ENCODE results near the gene DMRT3.
A peak's percentile ranks its signal among the peaks of the same experiment; 100 is the strongest.

The DMRT3 gene

DNA sequence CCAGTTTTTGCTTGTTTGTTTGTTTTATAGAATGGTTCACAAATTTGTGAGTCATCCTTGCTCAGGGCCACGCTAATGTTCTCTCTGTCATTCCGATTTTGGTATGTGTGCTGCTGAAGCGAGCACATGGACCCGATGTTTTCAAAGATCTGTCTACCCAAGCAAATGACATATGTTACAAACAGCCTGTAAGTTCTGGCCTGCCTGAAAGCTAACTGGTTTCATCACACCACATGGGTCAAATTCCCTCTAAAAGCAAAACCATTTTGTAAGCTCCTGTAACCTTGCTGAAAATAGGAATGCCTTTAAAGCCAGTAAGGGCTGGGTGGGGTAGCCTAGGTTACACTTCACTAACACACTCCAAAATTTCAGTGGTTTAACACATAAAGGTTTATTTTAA is 25.4 kb downstream of the DMRT3 start:
- no peaks in the 10 kb centered on the region for H3K4me1 ChIP-seq (ENCODE audit: control insufficient read depth, insufficient read depth, low read length, poor library complexity, severe bottlenecking)
- no peaks in the 10 kb centered on the region for H3K36me3 ChIP-seq (ENCODE audit: control insufficient read depth, insufficient read depth, low read length)
- no peak for DNase-seq
- no peaks in the 10 kb centered on the region for H3K27me3 ChIP-seq (replicated peaks; ENCODE audit: control insufficient read depth, insufficient read depth, low read length, poor library complexity, severe bottlenecking)
- H3K4me3 ChIP-seq (ENCODE audit: insufficient read depth, low read depth, low read length, poor library complexity, severe bottlenecking) = no peak overlapping the region
- H3K27ac ChIP-seq (ENCODE audit: insufficient read depth, low read length, poor library complexity, severe bottlenecking) = no peak overlapping the region
- no peaks in the 10 kb centered on the region for H3K9me3 ChIP-seq (ENCODE audit: control insufficient read depth, low read length)

DNA sequence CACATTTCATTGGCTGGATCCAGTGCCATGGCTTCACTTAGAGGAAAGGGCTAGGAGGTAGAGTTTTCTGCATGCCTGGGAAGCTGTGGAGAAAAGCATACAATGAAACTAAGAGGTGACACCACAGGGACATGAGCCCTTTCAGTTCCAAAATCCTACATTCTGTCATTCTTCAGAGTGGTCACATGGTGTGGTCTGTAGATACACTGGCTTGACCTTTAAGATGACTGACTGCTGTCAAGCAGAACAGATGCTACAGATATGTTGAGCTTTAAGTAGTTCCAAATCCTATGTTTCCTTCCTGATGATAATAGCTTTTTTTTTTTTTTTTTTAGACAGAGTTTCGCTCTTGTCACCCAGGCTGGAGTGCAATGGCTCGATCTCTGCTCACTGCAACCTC is 26.2 kb downstream of the DMRT3 start:
- no peak overlapping the region for H3K27ac ChIP-seq (ENCODE audit: insufficient read depth, low read length, poor library complexity, severe bottlenecking)
- H3K36me3 ChIP-seq (ENCODE audit: control insufficient read depth, insufficient read depth, low read length) = no peaks in the 10 kb centered on the region
- H3K9me3 ChIP-seq (ENCODE audit: control insufficient read depth, low read length) = no peaks in the 10 kb centered on the region
- H3K27me3 ChIP-seq (replicated peaks; ENCODE audit: control insufficient read depth, insufficient read depth, low read length, poor library complexity, severe bottlenecking) = no peaks in the 10 kb centered on the region
- no peak for DNase-seq
- H3K4me3 ChIP-seq (ENCODE audit: insufficient read depth, low read depth, low read length, poor library complexity, severe bottlenecking) = no peak overlapping the region
- H3K4me1 ChIP-seq (ENCODE audit: control insufficient read depth, insufficient read depth, low read length, poor library complexity, severe bottlenecking) = no peaks in the 10 kb centered on the region

DNA sequence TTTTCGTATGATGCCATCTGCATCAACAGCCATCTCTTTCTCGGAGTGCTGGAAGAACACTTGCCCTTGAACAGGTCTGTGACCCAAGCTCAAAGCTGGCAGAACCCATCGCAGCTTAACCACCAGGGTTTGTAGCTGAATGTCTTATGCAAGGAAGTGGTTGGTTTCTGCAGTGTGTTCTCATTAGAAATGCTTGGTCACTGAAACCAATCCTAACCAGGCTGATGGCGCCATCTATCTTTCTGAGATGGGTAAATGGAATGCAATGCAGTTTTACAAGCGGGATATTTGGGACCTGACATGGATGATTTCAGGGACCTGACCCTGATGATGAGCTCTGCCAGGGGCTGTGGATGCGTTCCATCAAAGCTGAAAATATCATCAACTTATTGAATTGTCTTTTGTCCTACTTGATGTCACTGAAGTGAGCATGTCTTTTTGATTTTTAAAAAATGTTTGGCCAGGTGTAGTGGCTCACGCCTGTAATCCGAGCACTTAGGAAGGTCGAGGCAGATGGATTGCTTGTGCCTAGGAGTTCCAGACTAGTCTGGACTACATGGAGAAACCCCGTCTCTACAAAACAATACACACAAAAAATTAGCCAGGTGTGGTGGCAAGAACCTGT is 28.7 kb downstream of the DMRT3 start:
- Histone ChIP-seq H3K27me3 (replicated peaks; ENCODE audit: control insufficient read depth, insufficient read depth, low read length, poor library complexity, severe bottlenecking) (no peaks in the 10 kb centered on the region), H3K9me3 (ENCODE audit: control insufficient read depth, low read length) (no peaks in the 10 kb centered on the region), H3K27ac (ENCODE audit: insufficient read depth, low read length, poor library complexity, severe bottlenecking) (no peak overlapping the region), H3K36me3 (ENCODE audit: control insufficient read depth, insufficient read depth, low read length) (no peaks in the 10 kb centered on the region), H3K4me1 (ENCODE audit: control insufficient read depth, insufficient read depth, low read length, poor library complexity, severe bottlenecking) (no peaks in the 10 kb centered on the region), H3K4me3 (ENCODE audit: insufficient read depth, low read depth, low read length, poor library complexity, severe bottlenecking) (no peak overlapping the region)
- no peak for DNase-seq

DNA sequence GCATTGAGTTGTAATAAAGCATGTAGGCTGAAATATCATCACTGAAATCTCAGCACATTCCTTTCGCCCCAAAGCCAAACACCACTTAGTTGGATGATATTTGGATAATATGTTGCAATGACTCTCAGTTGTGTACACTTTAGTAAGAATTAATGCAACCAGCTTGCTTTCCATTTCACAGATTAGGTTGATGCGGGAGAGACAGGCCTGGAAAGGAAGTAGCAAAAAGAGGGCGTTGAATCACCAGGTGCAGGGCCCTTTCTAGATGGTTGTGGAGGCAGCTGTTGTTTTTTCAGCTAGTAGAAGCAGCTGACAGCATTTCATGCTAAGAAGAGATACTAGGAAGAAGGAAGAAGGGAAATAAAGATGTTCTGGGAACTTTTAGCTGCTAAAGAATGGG is 30.9 kb downstream of the DMRT3 start:
- no peak overlapping the region for H3K4me3 ChIP-seq (ENCODE audit: insufficient read depth, low read depth, low read length, poor library complexity, severe bottlenecking)
- H3K36me3 ChIP-seq (ENCODE audit: control insufficient read depth, insufficient read depth, low read length) = no peaks in the 10 kb centered on the region
- no peaks in the 10 kb centered on the region for H3K27me3 ChIP-seq (replicated peaks; ENCODE audit: control insufficient read depth, insufficient read depth, low read length, poor library complexity, severe bottlenecking)
- no peak for DNase-seq
- H3K9me3 ChIP-seq (ENCODE audit: control insufficient read depth, low read length) = no peaks in the 10 kb centered on the region
- no peak overlapping the region for H3K27ac ChIP-seq (ENCODE audit: insufficient read depth, low read length, poor library complexity, severe bottlenecking)
- H3K4me1 ChIP-seq (ENCODE audit: control insufficient read depth, insufficient read depth, low read length, poor library complexity, severe bottlenecking) = no peaks in the 10 kb centered on the region

DNA sequence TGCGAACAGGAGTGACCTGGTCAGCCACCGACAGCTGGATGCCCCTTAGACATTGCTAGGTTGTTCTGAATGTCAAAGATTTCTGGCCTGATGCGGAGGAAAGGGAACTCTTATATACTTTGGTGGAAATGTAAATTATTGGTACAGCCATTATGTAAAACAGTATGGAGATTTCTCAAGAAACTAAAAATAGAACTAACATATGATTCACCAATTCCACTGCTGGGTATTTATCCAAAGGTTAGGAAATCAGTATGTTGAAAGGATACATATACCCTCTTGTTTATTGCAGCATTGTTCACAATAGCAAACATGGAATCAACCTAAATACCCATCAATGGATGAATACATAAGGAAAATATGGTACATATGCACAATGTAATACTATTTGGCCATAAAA is 31.8 kb downstream of the DMRT3 start:
- Histone ChIP-seq H3K4me3 (ENCODE audit: insufficient read depth, low read depth, low read length, poor library complexity, severe bottlenecking) (no peak overlapping the region), H3K27ac (ENCODE audit: insufficient read depth, low read length, poor library complexity, severe bottlenecking) (no peak overlapping the region), H3K9me3 (ENCODE audit: control insufficient read depth, low read length) (no peaks in the 10 kb centered on the region), H3K27me3 (replicated peaks; ENCODE audit: control insufficient read depth, insufficient read depth, low read length, poor library complexity, severe bottlenecking) (no peaks in the 10 kb centered on the region), H3K36me3 (ENCODE audit: control insufficient read depth, insufficient read depth, low read length) (no peaks in the 10 kb centered on the region), H3K4me1 (ENCODE audit: control insufficient read depth, insufficient read depth, low read length, poor library complexity, severe bottlenecking) (no peaks in the 10 kb centered on the region)
- DNase-seq = no peak

DNA sequence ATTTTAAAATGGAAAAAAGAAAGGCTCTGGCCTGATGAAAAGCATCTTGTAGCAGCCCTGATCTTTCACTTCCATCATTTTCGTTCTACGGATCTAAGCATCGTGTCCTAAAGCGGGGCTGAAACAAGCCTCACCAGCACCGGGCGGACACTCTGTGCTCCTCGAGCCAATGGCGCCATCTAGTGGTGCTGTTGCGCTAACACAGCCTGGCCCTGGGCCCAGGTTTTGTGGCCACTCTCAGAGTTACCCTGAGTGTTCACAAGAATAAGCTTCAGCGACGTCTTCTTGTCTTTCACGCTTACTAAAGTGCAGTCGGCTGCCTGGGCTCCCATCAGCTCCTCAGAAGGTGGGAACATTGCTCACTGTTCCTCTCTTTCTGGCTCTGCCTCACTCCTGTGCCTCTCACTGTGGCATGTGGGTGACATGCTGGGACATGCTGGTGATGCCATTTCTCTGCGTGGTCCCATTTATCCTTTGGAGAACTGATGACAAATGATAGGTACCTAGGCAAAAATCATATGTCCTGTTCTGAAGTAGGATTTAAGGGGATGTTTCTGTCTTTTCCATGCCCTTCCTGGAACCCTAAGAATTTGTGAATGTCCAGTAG is 32.7 kb downstream of the DMRT3 start:
- no peak overlapping the region for H3K4me3 ChIP-seq (ENCODE audit: insufficient read depth, low read depth, low read length, poor library complexity, severe bottlenecking)
- no peak overlapping the region for H3K27ac ChIP-seq (ENCODE audit: insufficient read depth, low read length, poor library complexity, severe bottlenecking)
- no peaks in the 10 kb centered on the region for H3K9me3 ChIP-seq (ENCODE audit: control insufficient read depth, low read length)
- DNase-seq = peak; percentile 29 to 56 (median 36)
- H3K27me3 ChIP-seq (replicated peaks; ENCODE audit: control insufficient read depth, insufficient read depth, low read length, poor library complexity, severe bottlenecking) = no peaks in the 10 kb centered on the region
- H3K36me3 ChIP-seq (ENCODE audit: control insufficient read depth, insufficient read depth, low read length) = no peaks in the 10 kb centered on the region
- H3K4me1 ChIP-seq (ENCODE audit: control insufficient read depth, insufficient read depth, low read length, poor library complexity, severe bottlenecking) = no peaks in the 10 kb centered on the region

DNA sequence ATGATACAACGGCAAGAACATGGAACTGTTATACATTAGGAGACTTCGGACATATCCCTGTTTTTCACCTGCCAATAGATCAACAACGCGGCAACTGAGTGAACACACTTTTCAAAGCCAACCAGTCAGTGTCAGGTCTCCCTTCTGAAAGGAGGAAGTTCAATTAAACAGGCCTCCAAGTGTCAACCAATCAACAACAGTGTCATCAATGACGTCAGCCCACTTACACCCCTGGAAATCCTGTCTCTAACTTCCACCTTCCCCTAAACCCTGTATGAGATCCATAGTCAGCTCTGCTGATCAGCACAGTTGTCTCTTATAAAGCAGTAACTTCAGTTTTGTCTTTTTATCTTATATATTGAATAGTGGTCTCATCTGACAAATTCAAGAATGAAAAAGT is 36.6 kb downstream of the DMRT3 start:
- H3K27me3 ChIP-seq (replicated peaks; ENCODE audit: control insufficient read depth, insufficient read depth, low read length, poor library complexity, severe bottlenecking) = no peaks in the 10 kb centered on the region
- H3K36me3 ChIP-seq (ENCODE audit: control insufficient read depth, insufficient read depth, low read length) = no peaks in the 10 kb centered on the region
- H3K4me1 ChIP-seq (ENCODE audit: control insufficient read depth, insufficient read depth, low read length, poor library complexity, severe bottlenecking) = no peaks in the 10 kb centered on the region
- H3K27ac ChIP-seq (ENCODE audit: insufficient read depth, low read length, poor library complexity, severe bottlenecking) = no peak overlapping the region
- H3K4me3 ChIP-seq (ENCODE audit: insufficient read depth, low read depth, low read length, poor library complexity, severe bottlenecking) = no peak overlapping the region
- no peaks in the 10 kb centered on the region for H3K9me3 ChIP-seq (ENCODE audit: control insufficient read depth, low read length)
- DNase-seq = no peak

DNA sequence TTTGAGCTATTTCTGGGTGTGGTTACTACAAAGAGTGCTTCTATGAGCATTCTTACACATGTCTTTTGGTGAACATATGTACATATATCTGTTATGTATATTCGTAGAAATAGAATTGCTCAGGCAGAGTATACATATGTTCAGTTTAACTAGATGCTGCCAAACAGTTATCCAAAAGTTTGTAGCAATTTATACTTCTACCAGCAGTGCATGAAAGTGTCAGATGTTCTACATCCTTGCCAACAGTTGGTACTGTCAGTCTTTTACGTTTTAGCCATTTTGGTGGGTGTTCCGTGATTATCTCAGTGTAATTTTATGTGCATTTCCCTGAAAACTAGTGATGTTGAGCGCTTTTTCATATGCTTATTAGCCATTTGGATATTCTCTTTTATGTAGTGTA is 37.8 kb downstream of the DMRT3 start:
- H3K27ac ChIP-seq (ENCODE audit: insufficient read depth, low read length, poor library complexity, severe bottlenecking) = no peak overlapping the region
- no peaks in the 10 kb centered on the region for H3K27me3 ChIP-seq (replicated peaks; ENCODE audit: control insufficient read depth, insufficient read depth, low read length, poor library complexity, severe bottlenecking)
- H3K4me1 ChIP-seq (ENCODE audit: control insufficient read depth, insufficient read depth, low read length, poor library complexity, severe bottlenecking) = no peaks in the 10 kb centered on the region
- H3K36me3 ChIP-seq (ENCODE audit: control insufficient read depth, insufficient read depth, low read length) = no peaks in the 10 kb centered on the region
- H3K4me3 ChIP-seq (ENCODE audit: insufficient read depth, low read depth, low read length, poor library complexity, severe bottlenecking) = no peak overlapping the region
- no peak for DNase-seq
- no peaks in the 10 kb centered on the region for H3K9me3 ChIP-seq (ENCODE audit: control insufficient read depth, low read length)

DNA sequence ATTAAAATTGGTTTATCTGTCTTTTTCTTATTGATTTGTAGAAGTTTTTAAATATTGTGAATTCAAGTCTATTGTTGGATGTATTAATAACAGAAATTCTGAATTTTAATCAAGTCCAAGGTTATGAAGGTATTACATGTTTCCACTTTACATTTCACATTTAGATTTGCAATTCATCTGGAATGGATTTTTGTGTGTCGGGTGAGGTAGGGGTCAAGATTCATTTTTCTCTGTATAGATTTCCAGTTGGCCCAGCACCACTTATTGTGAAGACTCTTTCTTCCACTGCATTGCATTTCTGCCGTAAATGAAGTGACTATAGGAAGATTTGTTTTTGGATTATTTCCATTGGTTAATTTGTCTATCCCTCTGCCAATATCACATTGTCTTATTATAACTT is 38.2 kb downstream of the DMRT3 start:
- Histone ChIP-seq H3K27ac (ENCODE audit: insufficient read depth, low read length, poor library complexity, severe bottlenecking) (no peak overlapping the region), H3K4me3 (ENCODE audit: insufficient read depth, low read depth, low read length, poor library complexity, severe bottlenecking) (no peak overlapping the region), H3K36me3 (ENCODE audit: control insufficient read depth, insufficient read depth, low read length) (no peaks in the 10 kb centered on the region), H3K27me3 (replicated peaks; ENCODE audit: control insufficient read depth, insufficient read depth, low read length, poor library complexity, severe bottlenecking) (no peaks in the 10 kb centered on the region), H3K4me1 (ENCODE audit: control insufficient read depth, insufficient read depth, low read length, poor library complexity, severe bottlenecking) (no peaks in the 10 kb centered on the region), H3K9me3 (ENCODE audit: control insufficient read depth, low read length) (no peaks in the 10 kb centered on the region)
- no peak for DNase-seq

DNA sequence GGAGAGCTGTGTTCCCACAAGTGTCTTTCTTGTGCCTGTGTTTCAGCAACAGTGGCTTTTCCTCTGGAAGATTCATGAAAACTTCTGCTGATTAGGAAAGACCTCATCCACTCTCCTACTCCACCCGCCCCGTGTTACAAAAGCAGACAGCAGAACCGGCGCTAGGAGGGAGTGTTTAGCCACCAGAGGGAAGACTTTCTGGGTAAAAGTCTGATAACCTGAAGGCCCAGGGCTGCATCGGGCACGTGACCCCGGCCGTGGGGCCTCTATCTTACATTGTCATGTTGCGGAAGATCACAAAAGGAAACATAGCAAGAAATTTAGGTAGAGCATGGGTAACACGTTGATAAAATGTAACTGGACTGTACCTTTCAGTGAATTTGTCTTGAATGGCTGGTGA is 41.7 kb downstream of the DMRT3 start:
- Histone ChIP-seq H3K9me3 (ENCODE audit: control insufficient read depth, low read length) (no peaks in the 10 kb centered on the region), H3K27me3 (replicated peaks; ENCODE audit: control insufficient read depth, insufficient read depth, low read length, poor library complexity, severe bottlenecking) (no peaks in the 10 kb centered on the region), H3K4me1 (ENCODE audit: control insufficient read depth, insufficient read depth, low read length, poor library complexity, severe bottlenecking) (no peaks in the 10 kb centered on the region), H3K36me3 (ENCODE audit: control insufficient read depth, insufficient read depth, low read length) (no peaks in the 10 kb centered on the region), H3K27ac (ENCODE audit: insufficient read depth, low read length, poor library complexity, severe bottlenecking) (no peak overlapping the region), H3K4me3 (ENCODE audit: insufficient read depth, low read depth, low read length, poor library complexity, severe bottlenecking) (no peak overlapping the region)
- no peak for DNase-seq

Measured in effector memory CD4-positive, alpha-beta T cell (primary cell).